Measurements from ENCODE around the gene MUCL3.
"Not testable (repeated sequence)": the region's sequence is repeated elsewhere in the genome, so short reads cannot be mapped to it uniquely, and the experiment has no call there.

Gene MUCL3

DNA sequence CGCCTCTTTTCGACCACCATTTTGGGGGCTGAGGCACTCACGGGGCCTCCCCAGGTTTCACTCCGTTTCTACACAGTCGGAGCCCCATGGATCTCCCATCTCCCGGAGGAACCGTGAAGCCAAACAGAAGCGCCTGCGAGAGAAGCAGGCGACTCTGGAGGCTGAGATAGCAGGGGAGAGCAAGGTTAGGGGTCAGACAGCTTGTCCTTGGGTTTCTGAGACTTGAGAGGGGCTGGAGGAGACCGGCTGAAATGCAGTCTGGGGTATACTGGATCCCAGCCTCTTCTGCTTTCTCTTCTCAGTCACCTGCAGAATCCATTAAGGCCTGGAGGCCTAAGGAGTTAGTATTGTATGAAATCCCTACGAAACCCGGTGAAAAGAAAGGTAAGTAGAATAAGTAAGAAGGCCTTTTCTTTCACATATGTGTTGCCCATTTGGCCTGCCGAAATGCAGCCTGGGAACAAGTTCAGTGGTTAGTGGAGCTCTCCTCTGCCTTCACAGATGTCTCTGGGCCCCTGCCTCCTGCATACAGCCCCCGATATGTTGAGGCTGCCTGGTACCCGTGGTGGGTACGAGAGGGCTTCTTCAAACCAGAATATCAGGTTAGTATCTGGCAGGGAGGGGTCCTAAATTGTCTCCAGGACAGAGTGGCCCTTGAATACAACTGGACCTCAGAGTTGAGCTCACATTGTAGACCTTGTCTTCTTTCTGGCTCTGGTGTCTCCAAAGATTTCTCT lies 25.8 kb upstream of the MUCL3 start:
- TF ChIP-seq, protein P1, sequence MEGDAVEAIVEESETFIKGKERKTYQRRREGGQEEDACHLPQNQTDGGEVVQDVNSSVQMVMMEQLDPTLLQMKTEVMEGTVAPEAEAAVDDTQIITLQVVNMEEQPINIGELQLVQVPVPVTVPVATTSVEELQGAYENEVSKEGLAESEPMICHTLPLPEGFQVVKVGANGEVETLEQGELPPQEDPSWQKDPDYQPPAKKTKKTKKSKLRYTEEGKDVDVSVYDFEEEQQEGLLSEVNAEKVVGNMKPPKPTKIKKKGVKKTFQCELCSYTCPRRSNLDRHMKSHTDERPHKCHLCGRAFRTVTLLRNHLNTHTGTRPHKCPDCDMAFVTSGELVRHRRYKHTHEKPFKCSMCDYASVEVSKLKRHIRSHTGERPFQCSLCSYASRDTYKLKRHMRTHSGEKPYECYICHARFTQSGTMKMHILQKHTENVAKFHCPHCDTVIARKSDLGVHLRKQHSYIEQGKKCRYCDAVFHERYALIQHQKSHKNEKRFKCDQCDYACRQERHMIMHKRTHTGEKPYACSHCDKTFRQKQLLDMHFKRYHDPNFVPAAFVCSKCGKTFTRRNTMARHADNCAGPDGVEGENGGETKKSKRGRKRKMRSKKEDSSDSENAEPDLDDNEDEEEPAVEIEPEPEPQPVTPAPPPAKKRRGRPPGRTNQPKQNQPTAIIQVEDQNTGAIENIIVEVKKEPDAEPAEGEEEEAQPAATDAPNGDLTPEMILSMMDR (conservative IDR thresholded peaks at IDR 0.05), result no peak

DNA sequence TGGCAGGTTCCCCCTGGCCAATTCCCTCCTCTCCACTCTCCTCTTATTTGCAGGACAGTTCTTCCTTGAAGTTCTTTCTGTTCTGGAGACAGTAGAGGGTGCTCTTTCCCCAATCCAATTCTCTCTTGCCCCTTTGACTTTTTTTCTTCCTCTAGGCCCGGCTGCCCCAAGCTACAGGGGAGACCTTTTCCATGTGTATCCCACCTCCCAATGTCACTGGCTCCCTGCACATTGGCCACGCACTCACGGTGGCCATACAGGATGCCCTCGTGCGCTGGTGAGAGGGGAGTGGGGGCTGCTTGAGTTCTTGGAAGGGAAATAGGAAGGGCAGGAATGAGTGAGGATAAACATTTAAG lies 25.2 kb upstream of the MUCL3 start:
- peak overlapping the region; percentile 86 for H3K27ac ChIP-seq
- TF ChIP-seq, protein P1 (conservative IDR thresholded peaks at IDR 0.05), result peak; percentile 80

More for the DNA sequence above, 25.8 kb upstream of the MUCL3 start:
- peak overlapping the region; percentile 86 for H3K27ac ChIP-seq

DNA sequence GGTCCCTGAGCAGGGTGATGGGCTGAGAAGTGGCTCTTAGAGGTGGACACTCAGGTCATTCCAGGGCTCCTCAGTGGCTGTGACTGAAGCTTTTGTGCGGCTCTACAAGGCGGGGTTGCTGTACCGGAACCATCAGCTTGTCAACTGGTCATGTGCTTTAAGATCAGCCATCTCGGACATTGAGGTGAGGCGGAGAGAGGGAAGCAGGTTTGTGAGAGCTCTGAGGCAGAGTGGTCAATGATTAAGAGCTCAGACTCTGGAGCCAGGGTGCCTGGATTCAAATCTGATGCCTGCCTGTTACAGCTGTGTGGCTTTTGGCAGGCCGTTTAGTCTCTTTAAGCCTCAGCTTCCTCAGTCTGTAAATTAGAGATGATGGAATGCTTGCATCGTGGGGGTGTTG lies 23.7 kb upstream of the MUCL3 start:
- TF ChIP-seq, protein P1 (conservative IDR thresholded peaks at IDR 0.05), result no peak
- peak overlapping the region; percentile 9; the same call in 1 of the 2 replicates for H3K27ac ChIP-seq

DNA sequence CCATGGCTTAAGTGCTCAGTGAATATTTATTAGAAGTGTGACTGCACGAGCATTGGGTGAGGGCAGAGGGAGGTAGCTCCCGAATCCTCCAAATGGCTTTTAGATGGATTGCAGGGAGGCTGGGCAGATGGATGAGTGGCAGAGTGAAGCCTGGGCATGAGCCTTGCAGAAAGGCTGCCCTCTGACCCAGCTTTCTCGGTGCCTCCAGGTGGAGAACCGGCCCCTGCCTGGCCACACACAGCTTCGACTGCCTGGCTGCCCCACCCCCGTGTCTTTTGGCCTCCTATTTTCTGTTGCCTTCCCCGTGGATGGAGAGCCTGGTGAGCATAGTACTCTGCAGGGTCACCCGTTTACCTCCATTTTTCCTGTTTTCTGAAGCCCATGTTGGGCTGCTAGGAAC lies 23.3 kb upstream of the MUCL3 start:
- no peak overlapping the region; the same call in 1 of the 2 replicates for H3K27ac ChIP-seq
- TF ChIP-seq, protein P1 (conservative IDR thresholded peaks at IDR 0.05), result no peak

DNA sequence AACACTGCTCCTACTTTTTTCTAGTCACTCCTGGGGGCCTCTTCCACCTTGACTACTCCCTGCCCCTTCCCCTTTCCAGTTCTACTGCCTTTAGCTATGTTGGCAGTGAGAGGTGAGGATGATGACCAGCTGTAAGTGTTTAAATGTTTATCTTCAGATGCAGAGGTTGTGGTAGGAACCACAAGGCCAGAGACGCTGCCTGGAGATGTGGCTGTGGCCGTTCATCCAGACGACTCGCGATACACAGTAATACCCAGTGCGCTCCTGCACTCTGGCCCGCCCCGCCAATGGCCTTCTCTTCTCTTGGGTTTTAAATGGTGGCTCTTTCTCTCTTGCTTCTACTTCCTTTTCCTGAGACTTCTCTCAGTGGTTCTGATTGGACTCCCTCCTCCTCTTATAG lies 22.1 kb upstream of the MUCL3 start:
- TF ChIP-seq, protein P1 (conservative IDR thresholded peaks at IDR 0.05), result no peak
- no peak overlapping the region for H3K27ac ChIP-seq

DNA sequence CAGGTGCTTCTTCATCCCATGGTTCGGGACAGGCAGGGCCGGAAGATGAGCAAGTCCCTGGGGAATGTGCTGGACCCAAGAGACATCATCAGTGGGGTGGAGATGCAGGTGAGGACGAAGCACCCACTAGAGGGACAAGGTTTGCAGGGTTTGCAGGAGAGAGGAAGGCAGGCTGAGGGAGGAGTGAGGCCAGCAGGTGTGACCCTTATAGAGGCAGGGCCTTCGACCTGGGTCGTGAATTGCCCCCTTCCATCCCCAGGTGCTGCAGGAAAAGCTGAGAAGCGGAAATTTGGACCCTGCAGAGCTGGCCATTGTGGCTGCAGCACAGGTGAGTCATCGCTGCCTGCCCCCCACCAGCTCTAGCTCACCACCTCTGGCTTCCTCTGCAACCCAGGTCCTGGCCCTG lies 18.3 kb upstream of the MUCL3 start:
- H3K27ac ChIP-seq, result no peak overlapping the region
- TF ChIP-seq, protein P1 (conservative IDR thresholded peaks at IDR 0.05), result no peak

DNA sequence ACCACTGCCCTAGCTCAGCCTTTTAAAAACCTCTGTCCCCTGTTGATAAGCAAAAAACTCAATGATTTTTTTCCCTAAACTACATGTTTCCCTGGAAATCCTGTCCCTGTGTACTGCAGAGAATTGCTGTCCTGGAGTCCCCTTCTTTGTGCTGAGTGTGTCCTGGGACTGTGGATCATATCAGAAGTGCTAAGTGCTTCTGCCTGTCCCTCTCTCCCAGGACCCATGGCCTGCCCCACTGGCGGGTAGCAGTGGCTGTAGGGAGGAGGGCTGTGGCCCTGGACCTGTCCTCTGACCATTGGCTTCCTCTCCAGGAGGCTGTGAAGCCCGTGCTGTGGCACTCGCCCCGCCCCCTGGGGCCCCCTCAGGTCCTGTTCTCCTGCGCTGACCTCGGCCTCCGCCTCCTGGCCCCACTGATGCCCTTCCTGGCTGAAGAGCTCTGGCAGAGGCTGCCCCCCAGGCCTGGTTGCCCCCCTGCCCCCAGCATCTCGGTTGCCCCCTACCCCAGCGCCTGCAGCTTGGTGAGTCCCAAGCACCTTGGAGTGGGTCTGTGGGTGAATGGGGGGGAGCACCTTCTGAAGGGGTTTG lies 16.6 kb upstream of the MUCL3 start:
- not testable (repeated sequence) for H3K27ac ChIP-seq

DNA sequence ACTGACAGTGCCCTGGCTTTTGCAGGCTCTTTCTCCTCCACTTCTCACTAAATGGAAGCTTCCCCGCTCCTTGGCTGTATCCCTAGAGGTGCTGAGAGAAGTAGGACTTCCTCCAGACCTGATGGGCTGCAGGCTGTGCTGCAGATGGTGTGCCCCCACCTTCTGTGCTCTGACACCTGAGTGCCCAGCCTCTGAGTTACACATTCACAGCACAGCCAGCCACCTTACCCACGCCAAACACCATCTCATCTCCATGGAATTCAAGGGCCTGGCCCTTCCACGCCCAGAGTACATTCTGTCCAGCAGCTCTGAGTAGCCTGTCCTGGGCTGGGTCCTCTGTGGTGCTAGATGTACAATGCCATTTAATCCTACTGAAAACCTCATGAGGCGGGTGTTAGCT lies 14.1 kb upstream of the MUCL3 start:
- H3K27ac ChIP-seq, result no peak overlapping the region
- TF ChIP-seq, protein P1 (conservative IDR thresholded peaks at IDR 0.05), result no peak

DNA sequence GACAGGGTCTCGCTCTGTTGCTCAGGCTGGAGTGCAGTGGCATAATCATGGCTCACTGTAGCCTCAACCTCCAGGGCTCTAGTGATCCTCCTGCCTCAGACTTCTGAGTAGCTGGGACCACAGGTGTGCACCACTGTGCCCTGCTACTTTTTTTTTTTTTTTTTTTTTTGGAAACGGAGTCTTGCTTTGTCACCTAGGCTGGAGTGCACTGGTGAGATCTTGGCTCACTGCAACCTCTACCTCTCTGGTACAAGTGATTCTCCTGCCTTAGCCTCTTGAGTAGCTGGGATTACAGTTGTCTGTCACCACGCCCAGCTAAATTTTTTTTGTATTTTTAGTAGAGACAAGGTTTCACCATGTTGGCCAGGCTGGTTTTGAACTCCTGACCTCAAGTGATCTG lies 13.7 kb upstream of the MUCL3 start:
- not testable (repeated sequence) for H3K27ac ChIP-seq

Measured in VCaP (cell line).